Hepatocyte (in vitro differentiated cells): ENCODE results near the gene AHNAK.

Experiments used
- EZH2 ChIP-seq: fragments of 200-600 bp; sonication (generic); IDR thresholded peaks from 2 replicates; pipeline ENCODE4 v1.6.1; 2016; ENCODE audit warnings: antibody characterized with exemption, mild to moderate bottlenecking, borderline replicate concordance
- TF ChIP-seq, protein P1 (sequence below): fragments of 200-600 bp; sonication (generic); IDR thresholded peaks from 2 replicates; pipeline ENCODE4 v1.5.1; 2016; ENCODE audit warnings: antibody characterized with exemption, mild to moderate bottlenecking; ENCODE audit not compliant: poor library complexity

DNA sequence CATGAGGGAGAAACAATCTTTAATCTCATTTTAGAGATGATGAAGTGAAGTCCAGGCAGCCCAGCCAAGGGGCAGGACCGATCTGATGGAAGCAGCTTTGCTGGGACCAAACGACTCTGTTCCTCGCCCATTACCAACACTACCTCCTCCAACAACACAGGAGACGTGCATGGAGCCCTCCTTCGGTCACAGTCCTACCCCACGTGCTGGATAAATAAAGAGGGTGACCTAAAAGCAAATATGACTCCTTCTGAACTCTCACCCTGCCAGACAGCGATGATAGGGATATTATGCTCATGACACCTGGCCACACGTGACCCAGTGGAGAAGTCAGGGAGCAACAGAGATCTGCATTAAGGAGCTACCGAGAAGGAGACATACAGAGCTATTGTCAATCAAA lies 101.8 kb downstream of the AHNAK start:
- TF ChIP-seq, protein P1, sequence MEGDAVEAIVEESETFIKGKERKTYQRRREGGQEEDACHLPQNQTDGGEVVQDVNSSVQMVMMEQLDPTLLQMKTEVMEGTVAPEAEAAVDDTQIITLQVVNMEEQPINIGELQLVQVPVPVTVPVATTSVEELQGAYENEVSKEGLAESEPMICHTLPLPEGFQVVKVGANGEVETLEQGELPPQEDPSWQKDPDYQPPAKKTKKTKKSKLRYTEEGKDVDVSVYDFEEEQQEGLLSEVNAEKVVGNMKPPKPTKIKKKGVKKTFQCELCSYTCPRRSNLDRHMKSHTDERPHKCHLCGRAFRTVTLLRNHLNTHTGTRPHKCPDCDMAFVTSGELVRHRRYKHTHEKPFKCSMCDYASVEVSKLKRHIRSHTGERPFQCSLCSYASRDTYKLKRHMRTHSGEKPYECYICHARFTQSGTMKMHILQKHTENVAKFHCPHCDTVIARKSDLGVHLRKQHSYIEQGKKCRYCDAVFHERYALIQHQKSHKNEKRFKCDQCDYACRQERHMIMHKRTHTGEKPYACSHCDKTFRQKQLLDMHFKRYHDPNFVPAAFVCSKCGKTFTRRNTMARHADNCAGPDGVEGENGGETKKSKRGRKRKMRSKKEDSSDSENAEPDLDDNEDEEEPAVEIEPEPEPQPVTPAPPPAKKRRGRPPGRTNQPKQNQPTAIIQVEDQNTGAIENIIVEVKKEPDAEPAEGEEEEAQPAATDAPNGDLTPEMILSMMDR, result no peak
- TF ChIP-seq EZH2, result no peak
